ENCODE data around the gene NCR3LG1. TPM values are rescaled to one million over a fixed set of nuclear protein-coding genes. Genes with fewer than 3 reads are reported as not detected.

The NCR3LG1 gene
- total RNA-seq, 1 donor from 2014 or later, result 1.1 TPM

GRCh38 chr11:17400048-17400775 is 48.6 kb downstream of the NCR3LG1 start:
- Mint-ChIP-seq H3K4me1 (peaks cover 16% of the 10 kb centered on the region), H3K4me3 (peak overlapping the region; percentile 36), H3K9me3 (no peaks in the 10 kb centered on the region), H3K27me3 (no peaks in the 10 kb centered on the region), H3K36me3 (ENCODE audit: low read depth) (no peaks in the 10 kb centered on the region), H3K27ac (peak overlapping the region; percentile 68)
- ChIA-PET CTCF (interaction anchor here (1.0 kb wide), 1 partner anchor 11 kb away, joined by 3 read pairs; no protein-coding TSS in a partner anchor), POLR2A (no interaction called here)
- intact Hi-C loops (cut with micrococcal nuclease), result no loop called here
- DNase-seq, result no peak
- ATAC-seq (ENCODE audit: low read depth), result peak; percentile 80
- TF ChIP-seq, protein P1, sequence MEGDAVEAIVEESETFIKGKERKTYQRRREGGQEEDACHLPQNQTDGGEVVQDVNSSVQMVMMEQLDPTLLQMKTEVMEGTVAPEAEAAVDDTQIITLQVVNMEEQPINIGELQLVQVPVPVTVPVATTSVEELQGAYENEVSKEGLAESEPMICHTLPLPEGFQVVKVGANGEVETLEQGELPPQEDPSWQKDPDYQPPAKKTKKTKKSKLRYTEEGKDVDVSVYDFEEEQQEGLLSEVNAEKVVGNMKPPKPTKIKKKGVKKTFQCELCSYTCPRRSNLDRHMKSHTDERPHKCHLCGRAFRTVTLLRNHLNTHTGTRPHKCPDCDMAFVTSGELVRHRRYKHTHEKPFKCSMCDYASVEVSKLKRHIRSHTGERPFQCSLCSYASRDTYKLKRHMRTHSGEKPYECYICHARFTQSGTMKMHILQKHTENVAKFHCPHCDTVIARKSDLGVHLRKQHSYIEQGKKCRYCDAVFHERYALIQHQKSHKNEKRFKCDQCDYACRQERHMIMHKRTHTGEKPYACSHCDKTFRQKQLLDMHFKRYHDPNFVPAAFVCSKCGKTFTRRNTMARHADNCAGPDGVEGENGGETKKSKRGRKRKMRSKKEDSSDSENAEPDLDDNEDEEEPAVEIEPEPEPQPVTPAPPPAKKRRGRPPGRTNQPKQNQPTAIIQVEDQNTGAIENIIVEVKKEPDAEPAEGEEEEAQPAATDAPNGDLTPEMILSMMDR (IDR thresholded peaks at IDR 0.05), result no peak

GRCh38 chr11:17401316-17401715 is 49.7 kb downstream of the NCR3LG1 start:
- Mint-ChIP-seq H3K4me1 (peaks cover 16% of the 10 kb centered on the region), H3K4me3 (no peak overlapping the region), H3K36me3 (ENCODE audit: low read depth) (no peaks in the 10 kb centered on the region), H3K9me3 (no peaks in the 10 kb centered on the region), H3K27me3 (no peaks in the 10 kb centered on the region), H3K27ac (no peak overlapping the region)
- intact Hi-C loops (cut with micrococcal nuclease), result no loop called here
- DNase-seq (no peak), ATAC-seq (ENCODE audit: low read depth) (no peak)
- ChIA-PET POLR2A (no interaction called here), CTCF (no interaction called here)
- TF ChIP-seq, protein P1 (IDR thresholded peaks at IDR 0.05), result no peak

DNA sequence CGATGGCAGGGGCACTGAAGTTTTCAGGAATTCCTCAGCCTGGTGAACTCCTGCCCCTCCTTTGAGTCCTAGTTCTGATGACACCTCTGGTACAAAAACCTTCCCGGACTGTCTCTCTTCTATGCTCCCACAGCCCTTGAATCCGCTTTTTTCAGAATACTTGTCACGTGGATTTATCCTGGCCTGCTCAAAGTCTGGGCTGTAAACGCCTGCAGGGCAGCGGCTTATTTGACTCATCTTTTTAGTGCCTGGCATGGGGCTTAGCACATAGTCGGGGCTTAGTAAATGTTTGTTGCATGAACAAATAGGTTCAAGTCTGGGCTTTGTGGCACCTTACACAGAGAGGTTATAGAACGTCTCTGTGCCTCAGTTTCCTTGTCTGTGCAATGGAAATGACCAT is 50.2 kb downstream of the NCR3LG1 start:
- Mint-ChIP-seq H3K4me1 (peaks cover 16% of the 10 kb centered on the region), H3K27me3 (no peaks in the 10 kb centered on the region), H3K27ac (no peak overlapping the region), H3K9me3 (no peaks in the 10 kb centered on the region), H3K4me3 (no peak overlapping the region), H3K36me3 (ENCODE audit: low read depth) (no peaks in the 10 kb centered on the region)
- no peak for ATAC-seq (ENCODE audit: low read depth)
- DNase-seq, result no peak
- intact Hi-C loops (cut with micrococcal nuclease), result no loop called here
- CTCF ChIA-PET, result no interaction called here
- POLR2A ChIA-PET, result no interaction called here
- TF ChIP-seq, protein P1 (IDR thresholded peaks at IDR 0.05), result no peak

DNA sequence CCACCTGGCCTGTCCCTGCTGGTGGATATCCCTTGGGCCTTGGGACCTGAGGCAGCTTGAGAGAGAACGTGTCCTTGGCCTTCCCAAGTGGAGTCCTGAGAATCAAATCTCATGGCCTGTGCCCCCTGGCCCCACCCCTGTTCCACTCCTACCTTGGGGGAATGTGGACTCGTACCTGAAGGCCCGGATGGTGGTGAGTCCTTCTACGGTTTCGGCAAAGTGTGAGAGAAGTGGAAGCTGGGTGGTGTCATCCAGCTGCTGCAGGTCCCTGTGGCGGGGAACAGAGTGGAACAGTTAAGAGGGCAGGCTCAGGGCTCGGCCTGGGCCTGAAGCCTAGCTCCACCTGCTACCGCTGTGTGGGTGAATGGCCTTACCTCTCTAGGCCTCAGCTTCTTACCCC is 50.9 kb downstream of the NCR3LG1 start:
- ChIA-PET POLR2A (no interaction called here), CTCF (no interaction called here)
- intact Hi-C loops (cut with micrococcal nuclease), result no loop called here
- DNase-seq (no peak), ATAC-seq (ENCODE audit: low read depth) (no peak)
- Mint-ChIP-seq H3K36me3 (ENCODE audit: low read depth) (no peaks in the 10 kb centered on the region), H3K4me3 (no peak overlapping the region), H3K27me3 (no peaks in the 10 kb centered on the region), H3K27ac (no peak overlapping the region), H3K4me1 (peaks cover 16% of the 10 kb centered on the region), H3K9me3 (no peaks in the 10 kb centered on the region)
- TF ChIP-seq, protein P1 (IDR thresholded peaks at IDR 0.05), result no peak

DNA sequence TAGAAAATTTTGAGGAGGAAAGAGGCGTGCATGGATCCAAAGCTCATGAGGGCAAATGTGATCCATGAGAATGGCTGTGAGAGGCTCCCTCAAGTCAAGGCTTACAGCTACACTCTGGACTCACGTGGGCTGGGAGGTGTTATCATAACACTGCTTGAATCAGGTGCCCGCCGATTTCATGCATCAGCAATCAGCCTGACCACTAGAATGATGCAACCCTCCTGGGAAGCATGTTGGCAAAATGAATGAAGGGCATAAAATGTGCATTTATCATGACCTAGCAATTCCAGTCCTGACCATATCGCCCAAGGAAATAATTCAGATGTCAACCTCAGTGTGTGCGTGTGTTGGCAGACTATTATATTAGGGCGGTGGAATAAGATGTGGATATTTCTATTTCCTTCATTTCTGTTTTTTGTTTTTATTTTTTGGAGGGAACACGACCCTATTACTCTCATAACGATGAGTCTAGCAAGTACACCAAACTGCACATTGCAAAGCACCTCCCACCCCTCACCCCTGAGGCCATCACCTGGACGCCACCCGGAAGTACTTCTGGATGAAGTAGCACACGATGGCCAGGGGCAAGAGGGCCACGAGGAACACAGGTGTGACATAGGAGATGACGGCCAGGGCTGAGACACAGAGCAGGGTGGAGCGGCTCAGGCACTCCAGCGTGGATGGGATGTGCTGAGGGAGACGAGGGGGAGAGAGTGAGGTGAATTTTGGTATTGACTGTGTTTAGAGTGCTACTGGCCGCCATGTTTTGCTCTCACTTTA is 52.6 kb downstream of the NCR3LG1 start:
- no peak overlapping the region for H3K4me3 Mint-ChIP-seq
- ATAC-seq (ENCODE audit: low read depth) (no peak), DNase-seq (no peak)
- intact Hi-C loops (cut with micrococcal nuclease), result no loop called here
- ChIA-PET POLR2A (no interaction called here), CTCF (no interaction called here)
- TF ChIP-seq, protein P1 (IDR thresholded peaks at IDR 0.05), result no peak
- H3K9me3 Mint-ChIP-seq, result no peaks in the 10 kb centered on the region
- H3K36me3 Mint-ChIP-seq (ENCODE audit: low read depth), result no peaks in the 10 kb centered on the region
- no peak overlapping the region for H3K27ac Mint-ChIP-seq
- peaks cover 16% of the 10 kb centered on the region for H3K4me1 Mint-ChIP-seq
- H3K27me3 Mint-ChIP-seq, result no peaks in the 10 kb centered on the region

Measured in activated B cell treated with CpG ODN at 0.5 μM for 24 hours (primary cell).